CD4-positive, alpha-beta T cell treated with Interleukin-12 subunit alpha and Interleukin-12 subunit beta, for 1 hour (primary cell): ENCODE results near the gene FGGY.
"Not testable (repeated sequence)": the region's sequence is repeated elsewhere in the genome, so short reads cannot be mapped to it uniquely, and the experiment has no call there.

Experiments used
- DNase-seq: peaks from one replicate; pipeline ENCODE4 v3.0.0-alpha.2; 2020

The FGGY gene

GRCh38 chr1:59689730-59690129 is 392.8 kb downstream of the FGGY start:
- DNase-seq: no peak

- no peak for DNase-seq
Observed at GRCh38 chr1:59690171-59690930, 393.5 kb downstream of the FGGY start.

GRCh38 chr1:59691261-59691660 is 394.4 kb downstream of the FGGY start:
- no peak for DNase-seq

- no peak for DNase-seq
Observed at GRCh38 chr1:59692591-59692990, 395.7 kb downstream of the FGGY start.

GRCh38 chr1:59693406-59693805 is 396.5 kb downstream of the FGGY start:
- no peak for DNase-seq

- DNase-seq: no peak
Observed at GRCh38 chr1:59695252-59695651, 398.4 kb downstream of the FGGY start.

- peak; percentile 13 for DNase-seq
Observed at GRCh38 chr1:59696421-59697115, 399.7 kb downstream of the FGGY start.

- peak; percentile 20 for DNase-seq
Observed at GRCh38 chr1:59697150-59697800, 400.4 kb downstream of the FGGY start.

GRCh38 chr1:59698386-59698785 is 401.5 kb downstream of the FGGY start:
- DNase-seq: no peak

- DNase-seq: peak; percentile 60
Observed at GRCh38 chr1:59699227-59699847, 402.4 kb downstream of the FGGY start.

GRCh38 chr1:59701376-59701775 is 404.5 kb downstream of the FGGY start:
- no peak for DNase-seq

- DNase-seq: no peak
Observed at GRCh38 chr1:59703226-59703917, 406.5 kb downstream of the FGGY start.

- no peak for DNase-seq
Observed at GRCh38 chr1:59703918-59704378, 407.1 kb downstream of the FGGY start.

GRCh38 chr1:59704716-59705115 is 407.8 kb downstream of the FGGY start:
- DNase-seq: no peak

GRCh38 chr1:59705466-59706302 is 408.8 kb downstream of the FGGY start:
- DNase-seq: no peak

GRCh38 chr1:59706303-59706599 is 409.4 kb downstream of the FGGY start:
- DNase-seq: no peak

GRCh38 chr1:59707178-59707791 is 410.4 kb downstream of the FGGY start:
- DNase-seq: no peak

- DNase-seq: no peak
Observed at GRCh38 chr1:59709333-59709732, 412.4 kb downstream of the FGGY start.

GRCh38 chr1:59710920-59711319 is 414.0 kb downstream of the FGGY start:
- not testable (repeated sequence) for DNase-seq

GRCh38 chr1:59714219-59714618 is 417.3 kb downstream of the FGGY start:
- no peak for DNase-seq

GRCh38 chr1:59714966-59715365 is 418.1 kb downstream of the FGGY start:
- DNase-seq: no peak

GRCh38 chr1:59716832-59717231 is 419.9 kb downstream of the FGGY start:
- no peak for DNase-seq
